Hypothalamus (tissue), 51 donors: Measurements from ENCODE around the gene MRTO4.
"Not testable (repeated sequence)": the region's sequence is repeated elsewhere in the genome, so short reads cannot be mapped to it uniquely, and the experiment has no call there.

Source experiments
- DNase-seq, 51 donors: peaks; one replicate each; lab custom pipeline; 2025; lab: John Stamatoyannopoulos, UW

MRTO4 gene

DNA sequence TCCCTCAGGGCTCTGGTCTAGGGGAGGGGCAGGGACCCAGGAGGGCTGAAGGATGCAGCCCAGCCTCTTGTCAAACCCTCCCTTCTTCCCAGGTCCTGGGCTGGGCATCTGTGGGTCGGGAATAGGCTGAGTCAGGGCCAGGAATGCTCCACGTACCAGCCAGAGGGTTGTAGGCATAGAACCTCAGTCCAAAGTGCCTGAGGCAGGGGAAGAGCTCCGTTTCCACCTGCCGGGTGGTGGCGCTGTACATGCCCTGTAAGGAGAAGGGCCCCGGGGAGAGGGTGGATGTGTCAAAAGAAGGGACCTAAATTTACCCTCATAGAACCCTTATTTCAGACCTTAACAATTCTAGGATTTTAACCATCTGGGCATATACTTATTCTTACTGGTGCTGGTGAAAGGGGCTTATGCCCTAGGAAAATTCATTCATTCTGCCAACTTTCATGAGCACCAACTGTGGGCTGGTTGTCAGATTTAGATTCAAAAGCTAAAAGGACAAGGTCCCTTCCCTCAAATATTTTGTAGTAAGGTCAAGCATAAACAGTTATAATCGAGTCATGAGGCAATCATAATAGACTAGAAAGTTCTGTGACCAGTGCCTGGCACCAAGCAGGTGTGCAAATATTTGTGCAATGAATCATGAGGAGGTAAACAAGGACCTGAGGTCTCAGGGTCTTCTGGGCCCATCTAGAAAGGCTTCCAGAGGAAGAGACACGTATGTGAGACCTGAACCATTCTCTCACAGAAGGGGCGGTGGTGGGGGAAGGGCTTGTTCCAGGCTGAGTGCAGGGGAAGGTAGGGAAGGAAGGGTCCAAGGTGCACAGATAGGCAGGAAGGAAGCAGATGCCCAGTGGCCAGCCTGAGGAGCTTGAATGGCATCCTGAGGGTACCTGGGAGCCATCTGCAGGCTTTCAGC is 18.1 kb downstream of the MRTO4 start:
- not testable (repeated sequence) for DNase-seq

DNA sequence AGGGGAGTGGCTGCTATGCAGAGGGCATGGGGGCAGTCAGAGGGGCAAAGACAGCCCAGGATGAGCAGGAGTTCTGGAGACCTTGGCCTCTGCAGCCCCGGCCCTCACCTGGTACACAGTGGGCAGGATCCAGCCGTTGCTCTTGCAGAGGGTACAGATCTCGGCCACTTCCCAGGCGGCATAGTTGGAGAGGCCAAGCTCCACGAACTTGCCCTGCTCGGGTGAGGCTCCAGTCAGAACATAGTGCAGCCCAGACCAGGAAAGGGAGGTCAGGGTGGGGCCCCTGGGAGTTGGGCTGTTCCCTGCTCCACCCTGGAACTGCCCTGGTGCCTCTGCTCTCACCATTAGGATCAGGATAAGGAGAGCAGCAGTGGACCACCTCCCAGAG is 18.7 kb downstream of the MRTO4 start:
- DNase-seq: not testable (repeated sequence)

DNA sequence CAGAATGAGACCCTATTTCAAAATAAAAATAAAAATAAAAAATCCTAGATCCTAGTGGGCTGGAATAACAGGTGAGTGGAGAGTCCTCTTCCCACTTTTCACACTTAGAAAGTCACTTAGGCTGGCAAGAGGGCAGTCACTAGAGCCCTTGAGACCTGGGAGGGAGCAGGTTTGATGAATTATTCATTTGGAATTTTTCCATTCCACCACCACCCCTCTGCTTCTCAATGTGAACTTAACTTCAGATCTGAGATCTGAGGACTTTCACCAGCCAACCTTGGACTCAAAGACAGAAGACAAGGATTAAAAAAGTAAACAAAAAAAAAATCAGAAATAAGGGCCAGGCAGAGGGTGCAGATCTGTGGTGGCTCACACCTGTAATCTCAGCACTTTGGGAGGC is 20.5 kb downstream of the MRTO4 start:
- no peak for DNase-seq

DNA sequence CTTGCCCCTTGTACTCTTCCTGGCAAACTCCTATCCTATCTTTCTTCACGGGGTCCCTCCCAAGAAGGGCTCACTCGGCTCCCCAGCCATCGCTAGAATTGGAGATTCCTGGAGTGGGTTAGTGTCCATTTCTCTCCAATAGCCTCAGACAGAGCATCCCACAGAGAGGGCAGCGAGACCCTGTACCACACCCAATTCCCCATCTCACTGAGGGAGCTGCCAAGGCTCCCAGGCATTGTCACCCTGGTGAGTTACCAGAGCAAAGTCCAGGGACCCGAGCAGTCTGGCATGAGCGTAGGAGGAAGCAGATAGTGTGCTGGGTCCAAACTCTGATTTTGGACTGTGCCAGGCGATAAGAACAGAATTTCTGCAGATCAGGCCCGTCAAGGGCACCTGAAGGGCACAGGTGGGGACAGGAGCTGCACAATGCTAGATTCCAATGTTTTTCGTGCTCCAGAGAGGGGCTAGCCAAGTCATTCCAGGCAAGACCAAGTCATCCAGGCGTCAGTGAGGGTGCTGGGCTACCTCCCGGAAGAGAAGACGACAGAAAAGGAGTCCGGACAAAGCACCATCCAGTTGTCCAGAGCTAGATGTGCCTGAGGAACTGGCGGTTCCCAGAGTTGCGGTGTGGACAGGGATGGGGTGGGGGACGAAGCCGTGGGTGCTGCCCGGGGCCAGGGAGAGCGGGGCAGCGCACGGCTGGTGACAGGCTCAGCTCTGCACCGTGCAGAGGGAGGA is 21.7 kb downstream of the MRTO4 start:
- DNase-seq: no peak

DNA sequence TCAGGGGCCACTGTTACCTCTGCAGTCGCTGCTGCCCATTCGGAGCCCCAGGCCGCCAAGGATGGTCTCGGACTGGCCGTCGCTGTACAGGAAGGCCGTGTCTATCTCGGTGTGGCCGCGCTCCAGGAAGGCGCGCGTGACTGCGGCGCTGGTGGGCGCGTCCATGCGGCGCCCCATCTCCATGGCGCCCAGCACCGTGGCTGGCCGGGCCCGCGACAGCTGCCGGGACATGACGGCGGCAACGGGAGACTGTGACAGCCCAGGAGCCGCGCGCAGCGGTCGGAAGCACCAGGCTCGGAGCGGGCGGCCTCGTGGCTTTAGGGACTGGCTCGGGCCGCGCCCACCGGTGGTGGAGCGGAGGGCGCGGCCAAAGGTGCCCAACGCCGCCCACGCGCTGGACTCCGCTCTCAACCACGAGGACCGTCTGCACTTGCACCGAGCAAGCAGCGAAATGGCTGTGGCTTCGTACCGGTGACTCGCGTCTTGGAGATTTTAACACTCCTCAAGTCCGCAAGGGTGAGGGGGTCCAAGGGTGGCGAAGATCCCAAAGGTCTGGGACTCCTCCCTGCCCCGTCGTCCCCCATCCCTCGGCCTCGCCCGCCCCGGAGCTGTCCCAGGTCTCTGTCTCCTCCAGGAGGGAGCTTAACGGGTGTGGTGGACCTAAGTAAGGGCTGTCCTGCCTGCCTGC is 22.4 kb downstream of the MRTO4 start:
- DNase-seq: not testable (repeated sequence)

DNA sequence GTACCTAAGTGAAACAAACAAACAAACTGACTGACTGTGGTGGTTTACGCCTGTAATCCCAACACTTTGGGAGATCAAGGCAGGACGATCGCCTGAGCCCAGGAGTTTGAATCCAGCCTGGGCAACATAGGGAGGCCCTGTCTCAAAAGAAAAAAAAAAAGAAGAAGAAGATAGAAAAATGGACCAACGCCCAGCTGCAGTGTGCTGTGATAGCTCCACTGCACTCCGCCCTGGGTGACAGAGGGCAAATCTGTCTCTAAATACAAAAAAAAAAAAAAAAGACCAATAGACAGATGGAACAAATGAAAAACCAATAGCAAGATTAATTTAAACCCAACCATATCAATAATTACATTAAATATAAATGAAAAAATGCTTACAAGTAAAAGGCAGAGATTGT is 23.0 kb downstream of the MRTO4 start:
- DNase-seq: no peak

DNA sequence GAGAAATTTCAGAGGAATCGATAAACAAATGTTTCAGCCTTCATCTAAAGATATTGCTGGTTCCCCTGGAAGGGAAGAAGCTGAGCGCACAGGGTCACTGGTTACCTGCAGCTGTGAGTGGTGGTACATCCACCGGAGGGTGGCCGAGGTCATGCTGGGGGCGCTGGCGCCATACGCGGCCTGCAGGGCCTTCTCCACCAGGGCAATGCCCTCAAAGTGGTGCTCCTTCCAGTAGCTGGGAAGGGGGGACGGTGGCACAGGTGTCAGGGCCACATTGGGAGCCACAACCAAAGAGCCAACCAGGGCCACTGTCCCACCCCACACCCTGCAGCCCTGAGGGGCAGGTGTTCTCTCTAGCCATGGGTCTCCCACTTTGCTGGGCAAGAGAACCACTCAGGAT is 32.3 kb downstream of the MRTO4 start:
- DNase-seq: no peak

DNA sequence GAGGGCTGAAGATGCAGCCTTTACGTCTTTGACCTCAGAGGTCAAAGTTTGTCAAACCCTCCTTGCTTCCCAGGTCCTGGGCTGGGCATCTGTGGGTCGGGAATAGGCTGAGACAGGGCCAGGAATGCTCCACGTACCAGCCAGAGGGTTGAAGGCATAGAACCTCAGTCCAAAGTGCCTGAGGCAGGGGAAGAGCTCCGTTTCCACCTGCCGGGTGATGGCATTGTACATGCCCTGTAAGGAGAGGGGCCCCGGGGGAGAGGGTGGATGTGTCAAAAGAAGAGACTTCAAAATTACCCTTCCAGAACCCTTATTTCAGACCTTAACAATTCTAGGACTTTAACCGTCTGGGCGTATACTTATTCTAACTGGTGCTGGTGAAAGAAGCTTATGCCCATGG is 33.3 kb downstream of the MRTO4 start:
- no peak for DNase-seq

DNA sequence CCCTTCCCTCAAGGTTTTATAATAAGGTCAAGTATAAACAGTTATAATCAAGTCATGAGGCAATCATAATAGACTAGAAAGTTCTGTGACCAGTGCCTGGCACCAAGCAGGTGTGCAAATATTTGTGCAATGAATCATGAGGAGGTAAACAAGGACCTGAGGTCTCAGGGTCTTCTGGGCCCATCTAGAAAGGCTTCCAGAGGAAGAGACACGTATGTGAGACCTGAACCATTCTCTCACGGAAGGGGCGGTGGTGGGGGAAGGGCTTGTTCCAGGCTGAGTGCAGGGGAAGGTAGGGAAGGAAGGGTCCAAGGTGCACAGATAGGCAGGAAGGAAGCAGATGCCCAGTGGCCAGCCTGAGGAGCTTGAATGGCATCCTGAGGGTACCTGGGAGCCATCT is 33.8 kb downstream of the MRTO4 start:
- not testable (repeated sequence) for DNase-seq

DNA sequence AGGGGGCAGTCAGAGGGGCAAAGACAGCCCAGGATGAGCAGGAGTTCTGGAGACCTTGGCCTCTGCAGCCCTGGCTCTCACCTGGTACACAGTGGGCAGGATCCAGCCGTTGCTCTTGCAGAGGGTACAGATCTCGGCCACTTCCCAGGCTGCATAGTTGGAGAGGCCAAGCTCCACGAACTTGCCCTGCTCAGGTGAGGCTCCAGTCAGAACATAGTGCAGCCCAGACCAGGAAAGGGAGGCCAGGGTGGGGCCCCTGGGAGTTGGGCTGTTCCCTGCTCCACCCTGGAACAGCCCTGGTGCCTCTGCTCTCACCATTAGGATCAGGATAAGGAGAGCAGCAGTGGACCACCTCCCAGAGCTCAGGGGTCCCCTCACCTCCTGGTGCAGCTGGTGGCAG is 34.2 kb downstream of the MRTO4 start:
- not testable (repeated sequence) for DNase-seq

DNA sequence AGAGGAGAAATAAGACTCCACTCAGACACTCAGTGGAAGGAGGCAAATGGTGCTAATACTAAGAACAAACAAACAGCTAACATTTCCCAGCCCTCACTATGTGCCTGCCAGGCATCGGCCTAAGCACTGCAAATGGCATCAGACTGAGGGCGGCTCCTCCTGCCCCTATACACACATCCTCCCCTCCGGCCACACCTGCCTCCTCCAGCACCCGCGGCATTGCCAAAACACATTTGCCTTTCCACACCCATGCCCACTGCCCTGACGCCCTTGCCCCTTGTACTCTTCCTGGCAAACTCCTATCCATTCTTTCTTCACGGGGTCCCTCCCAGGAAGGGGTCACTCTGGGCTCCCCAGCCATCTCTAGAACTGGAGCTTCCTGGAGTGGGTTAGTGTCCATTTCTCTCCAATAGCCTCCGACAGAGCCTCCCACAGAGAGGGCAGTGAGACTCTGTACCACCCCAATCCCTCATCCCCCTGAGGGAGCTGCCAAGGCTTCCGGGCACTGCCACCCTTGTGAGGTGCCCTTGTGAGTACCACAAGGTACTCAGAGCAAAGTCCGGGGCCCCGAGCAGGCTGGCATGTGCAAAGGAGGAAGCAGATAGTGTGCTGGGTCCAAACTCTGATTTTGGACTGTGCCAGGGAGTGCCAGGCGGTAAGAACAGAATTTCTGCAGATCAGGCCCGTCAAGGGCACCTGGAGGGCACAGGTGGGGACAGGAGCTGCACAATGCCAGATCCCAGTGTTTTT is 36.0 kb downstream of the MRTO4 start:
- DNase-seq: peak in 1 of 51 donors; percentile 13

DNA sequence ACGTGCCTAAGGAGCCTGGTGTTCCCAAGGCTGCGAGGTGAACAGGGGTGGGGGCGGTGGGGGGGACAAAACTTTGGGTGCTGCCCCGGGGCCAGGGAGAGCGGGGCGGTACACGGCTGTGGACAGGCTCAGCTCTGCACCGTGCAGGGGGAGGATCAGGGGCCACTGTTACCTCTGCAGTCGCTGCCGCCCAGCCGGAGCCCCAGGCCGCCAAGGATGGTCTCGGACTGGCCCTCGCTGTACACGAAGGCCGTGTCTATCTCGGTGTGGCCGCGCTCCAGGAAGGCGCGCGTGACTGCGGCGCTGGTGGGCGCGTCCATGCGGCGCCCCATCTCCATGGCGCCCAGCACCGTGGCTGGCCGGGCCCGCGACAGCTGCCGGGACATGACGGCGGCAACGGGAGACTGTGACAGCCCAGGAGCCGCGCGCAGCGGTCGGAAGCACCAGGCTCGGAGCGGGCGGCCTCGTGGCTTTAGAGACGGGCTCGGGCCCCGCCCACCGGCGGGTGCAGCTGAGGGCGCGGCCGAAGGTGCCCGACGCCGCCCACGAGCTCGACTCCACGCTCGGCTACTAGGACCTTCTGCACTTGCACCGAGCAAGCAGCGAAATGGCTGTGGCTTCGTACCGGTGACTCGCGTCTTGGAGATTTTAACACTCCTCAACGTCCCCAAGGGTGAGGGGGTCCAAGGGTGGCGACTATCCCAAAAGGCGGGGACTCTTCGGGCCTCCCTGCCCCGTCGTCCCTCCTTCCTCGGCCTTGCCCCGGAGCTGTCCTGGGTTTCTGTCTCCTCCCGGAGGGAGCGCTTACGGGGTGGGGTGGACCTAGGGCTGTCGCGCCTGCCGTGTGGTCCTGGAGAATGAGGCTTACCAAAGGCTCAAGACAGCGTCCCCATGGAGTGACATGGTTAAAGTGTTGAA is 37.0 kb downstream of the MRTO4 start, which contains the start of gene AKR7A3:
TSS of gene AKR7A3 (minus strand) at position 447 of the 918 bp plus-strand sequence. CDS start at position 386, 61 bp downstream.
- DNase-seq: peak in 35 of 51 donors; percentile 3 to 72 (median 41)

DNA sequence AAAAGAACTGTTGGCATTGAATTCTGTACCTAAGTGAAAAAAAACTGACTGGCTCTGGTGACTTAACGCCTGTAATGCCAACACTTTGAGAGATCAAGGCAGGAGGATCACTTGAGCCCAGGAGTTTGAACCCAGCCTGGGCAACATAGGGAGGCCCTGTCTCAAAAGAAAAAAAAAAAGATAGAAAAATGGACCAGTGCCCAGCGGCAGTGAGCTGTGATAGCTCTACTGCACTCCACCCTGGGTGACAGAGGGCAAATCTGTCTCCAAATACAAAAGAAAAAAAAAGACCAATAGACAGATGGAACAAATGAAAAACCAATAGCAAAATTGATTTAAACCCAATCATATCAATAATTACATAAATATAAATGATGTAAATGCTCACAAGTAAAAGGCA is 37.6 kb downstream of the MRTO4 start:
- no peak for DNase-seq

DNA sequence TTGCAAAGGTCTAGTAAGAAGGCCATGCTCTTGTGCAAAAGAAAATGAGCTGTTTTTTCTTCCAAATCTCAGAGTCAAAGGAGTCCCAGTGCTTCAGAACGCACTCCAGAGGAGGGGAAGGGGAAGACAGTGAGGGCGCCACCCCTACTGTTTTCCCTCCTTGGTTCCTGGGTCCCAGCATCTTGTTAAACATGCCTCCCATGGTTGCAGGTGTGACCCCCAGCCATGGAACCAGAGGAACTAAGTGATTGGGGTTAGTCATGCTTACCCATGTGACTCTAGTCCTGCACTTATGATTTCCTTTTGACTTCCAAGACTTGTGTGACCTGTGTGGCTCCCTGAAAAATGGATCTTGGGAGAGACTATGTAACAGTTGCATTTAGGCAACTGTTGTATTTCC is 43.0 kb downstream of the MRTO4 start:
- no peak for DNase-seq

DNA sequence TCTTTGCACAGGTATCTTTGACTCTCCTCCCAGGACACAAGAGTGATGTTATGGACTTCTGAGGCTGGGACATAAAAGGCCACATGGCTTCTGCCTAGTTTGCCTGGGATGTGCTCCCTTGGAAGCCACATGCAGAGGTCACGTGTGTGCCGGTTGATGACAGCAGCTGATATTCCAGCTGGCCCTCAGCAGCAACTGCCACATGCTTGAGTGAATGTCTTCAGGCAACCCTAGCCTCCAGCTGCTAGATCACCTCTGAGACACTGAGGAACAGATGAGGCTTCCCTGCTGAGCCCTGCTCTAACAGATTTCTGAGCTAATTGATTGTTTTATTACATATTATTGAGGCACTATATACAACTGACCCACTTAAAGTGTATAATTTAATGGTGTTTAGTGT is 48.6 kb downstream of the MRTO4 start:
- no peak for DNase-seq

DNA sequence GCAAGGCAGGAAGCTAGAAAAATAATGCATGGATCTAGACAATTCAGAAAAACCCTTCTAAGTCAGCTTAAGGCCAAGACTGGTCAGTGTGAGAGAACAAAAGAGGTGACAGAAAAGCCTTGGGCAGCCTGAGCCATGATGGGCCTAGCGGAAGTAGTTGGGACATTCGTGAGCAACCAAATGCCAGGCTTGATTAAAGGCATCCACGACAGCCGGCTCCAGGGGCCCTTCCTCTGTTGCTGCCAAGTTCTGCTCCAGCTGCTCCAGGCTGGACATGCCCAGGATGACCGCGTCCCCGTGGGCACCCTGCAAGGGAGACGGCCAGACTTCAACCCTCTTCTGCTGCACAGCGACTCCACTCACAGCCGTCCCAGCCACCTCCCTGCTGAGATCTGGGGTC is 52.5 kb downstream of the MRTO4 start:
- not testable (repeated sequence) for DNase-seq

DNA sequence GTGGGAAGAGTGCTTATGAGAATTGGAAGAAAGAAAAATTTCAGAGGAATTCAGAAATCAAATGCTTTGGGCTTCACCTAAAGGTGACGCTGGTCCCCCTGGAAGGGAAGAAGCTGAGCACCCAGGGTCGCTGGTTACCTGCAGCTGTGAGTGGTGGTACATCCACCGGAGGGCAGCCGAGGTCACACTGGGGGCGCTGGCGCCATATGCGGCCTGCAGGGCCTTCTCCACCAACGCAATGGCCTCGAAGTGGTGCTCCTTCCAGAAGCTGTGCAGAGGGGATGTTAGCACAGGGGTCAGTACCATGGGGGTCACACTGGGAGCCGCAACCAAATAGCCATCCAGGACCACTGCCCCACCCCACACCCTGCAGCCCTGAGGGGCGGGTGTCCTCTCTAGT is 54.3 kb downstream of the MRTO4 start:
- no peak for DNase-seq

DNA sequence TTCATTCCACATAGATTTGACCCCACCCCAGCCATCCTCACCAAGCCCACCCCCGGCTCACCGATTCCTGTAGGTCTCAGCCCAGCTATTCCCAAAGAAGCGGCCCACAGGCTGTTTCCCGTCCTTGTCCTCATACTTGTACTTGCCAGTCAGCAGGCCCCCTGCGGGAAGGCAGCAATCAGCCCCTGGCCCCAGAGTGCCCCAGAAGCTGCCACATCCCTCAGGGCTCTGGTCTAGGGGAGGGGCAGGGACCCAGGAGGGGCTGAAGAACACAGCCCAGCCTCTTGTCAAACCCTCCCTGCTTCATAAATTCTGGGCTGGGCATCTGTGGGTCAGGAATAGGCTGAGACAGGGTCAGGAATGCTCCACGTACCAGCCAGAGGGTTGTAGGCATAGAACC is 55.3 kb downstream of the MRTO4 start:
- DNase-seq: no peak

DNA sequence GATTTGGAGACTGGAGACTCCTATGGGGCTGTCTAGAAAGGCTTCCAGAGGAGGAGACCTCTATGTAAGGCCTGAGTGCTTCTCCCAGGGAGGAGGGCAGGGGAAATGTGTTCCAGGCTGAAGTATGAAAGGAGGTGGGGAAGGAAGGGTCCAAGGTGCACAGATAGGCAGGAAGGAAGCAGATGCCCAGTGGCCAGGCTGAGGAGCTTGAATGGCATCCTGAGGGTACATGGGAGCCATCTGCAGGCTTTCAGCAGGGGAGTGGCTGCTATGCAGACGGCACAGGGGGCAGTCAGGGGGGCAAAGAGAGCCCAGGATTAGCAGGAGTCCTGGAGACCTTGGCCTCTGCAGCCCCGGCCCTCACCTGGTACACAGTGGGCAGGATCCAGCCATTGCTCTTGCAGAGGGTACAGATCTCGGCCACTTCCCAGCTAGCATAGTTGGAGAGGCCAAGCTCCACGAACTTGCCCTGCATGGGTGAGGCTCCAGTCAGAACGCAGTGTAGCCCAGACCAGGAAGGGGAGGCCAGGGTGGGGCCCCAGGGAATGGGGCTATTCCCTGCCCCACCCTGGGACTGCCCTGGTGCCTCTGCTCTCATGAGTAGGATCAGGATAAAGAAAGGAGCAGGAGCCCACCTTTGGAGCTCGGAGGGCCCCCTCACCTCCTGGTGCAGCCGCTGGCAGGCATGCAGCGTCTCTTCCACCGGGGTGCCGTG is 56.3 kb downstream of the MRTO4 start:
- no peak for DNase-seq
